H1 (cell line): ENCODE measurements around the gene ST7L. TPM values are rescaled to one million over a fixed set of nuclear protein-coding genes. Genes with fewer than 3 reads are reported as not detected.

ENCODE experiments used
- CTCF ChIA-PET: fragments of 300-600 bp; sonication (Branson Sonifier 250); formaldehyde crosslinking; loops from one replicate; lab custom pipeline; 2021; ENCODE audit not compliant: partially characterized antibody; lab: Charles Lee
- POLR2A ChIA-PET: fragments of 300-600 bp; sonication (Branson Sonifier 250); formaldehyde crosslinking; loops from one replicate; lab custom pipeline; 2021; ENCODE audit warnings: inconsistent platforms; ENCODE audit not compliant: partially characterized antibody; lab: Charles Lee
- DNase-seq, 2 experiments: peaks; one replicate each; pipeline versions ENCODE4 v3.0.0 to v3.0.0-alpha.2; 2010 to 2022; ENCODE audit warnings: low spot score in 2 of 2, low read depth in 1 of 2, mixed read lengths in 1 of 2
- FAIRE-seq: peaks from 2 replicates; lab custom pipeline; 2011; peaks lifted over from hg19 to GRCh38; lab: Jason Lieb, UNC
- H2AFZ ChIP-seq: 2 replicates; pipeline ENCODE4 v1.8.1; 2012; ENCODE audit warnings: low read length, inconsistent platforms
- H2AK5ac ChIP-seq: 2 replicates; pipeline ENCODE4 v1.6.1; 2013; ENCODE audit warnings: low read depth, low read length
- H2BK120ac ChIP-seq: replicated peaks from 2 replicates; pipeline ENCODE3; 2013; ENCODE audit warnings: low read depth, low read length, inconsistent platforms
- H2BK12ac ChIP-seq: 2 replicates; pipeline ENCODE4 v1.6.1; 2013; ENCODE audit warnings: low read depth, low read length
- H2BK15ac ChIP-seq: 2 replicates; pipeline ENCODE4 v1.6.1; 2013; ENCODE audit warnings: low read length
- H2BK20ac ChIP-seq: 2 replicates; pipeline ENCODE4 v1.6.1; 2013; ENCODE audit warnings: low read length
- H2BK5ac ChIP-seq: 2 replicates; pipeline ENCODE4 v1.6.1; 2013; ENCODE audit warnings: low read depth, low read length
- H3K14ac ChIP-seq: 2 replicates; pipeline ENCODE4 v1.6.1; 2013; ENCODE audit warnings: inconsistent platforms; ENCODE audit not compliant: insufficient read length
- H3K18ac ChIP-seq: 2 replicates; pipeline ENCODE4 v1.6.1; 2013; ENCODE audit warnings: low read length; ENCODE audit errors: extremely low read depth
- H3K23ac ChIP-seq: 2 replicates; pipeline ENCODE4 v1.6.1; 2013; ENCODE audit warnings: inconsistent platforms; ENCODE audit not compliant: insufficient read length
- H3K23me2 ChIP-seq: 2 replicates; pipeline ENCODE4 v1.6.1; 2013; ENCODE audit warnings: low read depth, low read length
- H3K27ac ChIP-seq: 2 replicates; pipeline ENCODE4 v1.6.1; 2011; ENCODE audit warnings: low read depth, low read length, inconsistent platforms
- H3K27me3 ChIP-seq, 4 experiments: replicated peaks in 1 of 4; 1 replicate in 1 of 4; 2 replicates in 3 of 4; pipeline versions ENCODE4 v1.6.1 to v1.8.1; 2011 to 2013; ENCODE audit warnings: low read length in 3 of 4, mild to moderate bottlenecking in 3 of 4, inconsistent platforms in 2 of 4, mixed read lengths in 2 of 4, moderate library complexity in 1 of 4; ENCODE audit not compliant: control insufficient read depth in 3 of 4, insufficient read depth in 3 of 4; ENCODE audit errors: extremely low read depth in 1 of 4
- H3K36me3 ChIP-seq, 4 experiments: 2 replicates each; pipeline versions ENCODE4 v1.6.1 to v1.8.1; 2011 to 2013; ENCODE audit warnings: mild to moderate bottlenecking in 4 of 4, low read length in 3 of 4, moderate library complexity in 2 of 4, control low read depth in 1 of 4, inconsistent platforms in 1 of 4; ENCODE audit not compliant: insufficient read depth in 4 of 4, control insufficient read depth in 2 of 4
- H3K4ac ChIP-seq: replicated peaks from 2 replicates; pipeline ENCODE3; 2013; ENCODE audit warnings: low read length, low read depth, mixed read lengths, inconsistent platforms; ENCODE audit not compliant: insufficient read length
- H3K4me1 ChIP-seq, 4 experiments: replicated peaks in 1 of 4; 1 replicate in 1 of 4; 2 replicates in 3 of 4; pipeline versions ENCODE4 v1.6.1 to v1.8.1; 2011 to 2013; ENCODE audit warnings: low read length in 3 of 4, inconsistent platforms in 2 of 4, mixed read lengths in 1 of 4; ENCODE audit not compliant: insufficient read depth in 4 of 4, control insufficient read depth in 3 of 4
- H3K4me2 ChIP-seq, 2 experiments: 2 replicates each; pipeline versions ENCODE4 v1.6.1 to v1.8.1; 2011 to 2013; ENCODE audit warnings: low read depth in 2 of 2, low read length in 2 of 2, control low read depth in 1 of 2, inconsistent platforms in 1 of 2, mild to moderate bottlenecking in 1 of 2; ENCODE audit not compliant: insufficient read depth in 1 of 2
- H3K4me3 ChIP-seq, 4 experiments: fragments of 200-600, 300-600 bp in 1 of 4; sonication (generic), shearing (Covaris generic), sonication (Bioruptor Twin) in 1 of 4; 2 replicates each; pipeline versions ENCODE4 v1.5.1 to v1.8.1; 2011 to 2016; ENCODE audit warnings: low read length in 4 of 4, low read depth in 3 of 4, control low read depth in 2 of 4, inconsistent platforms in 2 of 4, mild to moderate bottlenecking in 2 of 4, mixed read lengths in 1 of 4, moderate library complexity in 1 of 4; ENCODE audit not compliant: insufficient read depth in 2 of 4; ENCODE audit errors: extremely low read depth in 1 of 4
- H3K56ac ChIP-seq: replicated peaks from 2 replicates; pipeline ENCODE3; 2013; ENCODE audit warnings: low read depth, mild to moderate bottlenecking, mixed read lengths, low read length, inconsistent platforms; ENCODE audit not compliant: insufficient read length
- H3K79me1 ChIP-seq: 2 replicates; pipeline ENCODE4 v1.6.1; 2013; ENCODE audit warnings: low read depth, low read length, control low read depth
- H3K79me2 ChIP-seq, 2 experiments: 2 replicates each; pipeline versions ENCODE4 v1.6.1 to v1.8.1; 2012 to 2013; ENCODE audit warnings: low read length in 2 of 2, mild to moderate bottlenecking in 2 of 2, inconsistent platforms in 1 of 2; ENCODE audit not compliant: insufficient read depth in 2 of 2, control insufficient read depth in 1 of 2
- H3K9ac ChIP-seq, 4 experiments: replicated peaks in 1 of 4; 1 replicate in 1 of 4; 2 replicates in 3 of 4; pipeline versions ENCODE4 v1.6.1 to v1.8.1; 2011 to 2013; ENCODE audit warnings: low read depth in 3 of 4, low read length in 3 of 4, control low read depth in 2 of 4, mild to moderate bottlenecking in 2 of 4, moderate library complexity in 2 of 4, inconsistent platforms in 1 of 4; ENCODE audit errors: extremely low read depth in 1 of 4
- H3K9me3 ChIP-seq, 2 experiments: 2 replicates each; pipeline versions ENCODE4 v1.6.1 to v1.8.1; 2012 to 2013; ENCODE audit warnings: mild to moderate bottlenecking in 2 of 2, moderate library complexity in 2 of 2, control low read depth in 1 of 2, inconsistent platforms in 1 of 2, low read depth in 1 of 2, low read length in 1 of 2, mixed read lengths in 1 of 2; ENCODE audit not compliant: insufficient read depth in 2 of 2
- H4K20me1 ChIP-seq, 2 experiments: replicated peaks in 1 of 2; 2 replicates each; pipeline versions ENCODE3 to v1.8.1; 2011 to 2013; ENCODE audit warnings: inconsistent platforms in 2 of 2, low read length in 2 of 2, mild to moderate bottlenecking in 1 of 2; ENCODE audit not compliant: insufficient read depth in 2 of 2, control insufficient read depth in 1 of 2
- H4K5ac ChIP-seq: 2 replicates; pipeline ENCODE4 v1.6.1; 2013; ENCODE audit warnings: low read length, low read depth, mixed read lengths, inconsistent platforms; ENCODE audit not compliant: insufficient read length
- H4K8ac ChIP-seq: 2 replicates; pipeline ENCODE4 v1.8.0; 2013; ENCODE audit warnings: mild to moderate bottlenecking, moderate library complexity, low read length, inconsistent platforms; ENCODE audit not compliant: insufficient read depth; ENCODE audit errors: extremely low read depth
- H4K91ac ChIP-seq: replicated peaks from 2 replicates; pipeline ENCODE3; 2013; ENCODE audit warnings: low read length, mixed read lengths, inconsistent platforms; ENCODE audit not compliant: insufficient read length
- BCL11A ChIP-seq, 2 experiments: IDR thresholded peaks; one replicate each; pipeline ENCODE4 v1.6.1; 2011; ENCODE audit warnings: low read depth in 2 of 2, low read length in 2 of 2, mild to moderate bottlenecking in 2 of 2
- CEBPB ChIP-seq: IDR thresholded peaks from 2 replicates; pipeline ENCODE4 v1.6.1; 2012; ENCODE audit warnings: low read depth, low read length
- HDAC2 ChIP-seq, 2 experiments: fragments of 300-600 bp in 1 of 2; sonication (generic) in 1 of 2; IDR thresholded peaks; 2 replicates each; pipeline ENCODE4 v1.6.1; 2011 to 2012; ENCODE audit warnings: low read depth in 2 of 2, low read length in 2 of 2, mild to moderate bottlenecking in 2 of 2, moderate library complexity in 2 of 2, borderline replicate concordance in 1 of 2, inconsistent platforms in 1 of 2
- HDAC6 ChIP-seq: IDR thresholded peaks from one replicate; pipeline ENCODE4 v1.7.1; 2012; ENCODE audit warnings: low read depth, mild to moderate bottlenecking, inconsistent platforms, low read length, moderate library complexity
- WGBS, 2 experiments: shearing (Covaris generic) in 1 of 2; methylation state at CpG; one replicate each; pipeline versions ENCODE4 v1.1.6 to v1.1.7; 2013 to 2015; ENCODE audit warnings: low lambda C conversion rate in 2 of 2, mixed read lengths in 2 of 2, inconsistent platforms in 1 of 2, low coverage in 1 of 2, missing lambda C conversion rate in 1 of 2; ENCODE audit not compliant: insufficient replicate concordance in 2 of 2, insufficient coverage in 1 of 2, insufficient read length in 1 of 2; ENCODE audit errors: extremely low coverage in 1 of 2, missing lambda C conversion rate in 1 of 2; 5-methylcytosine and 5-hydroxymethylcytosine counted together
- polyA plus RNA-seq, 7 experiments: library from polyadenylated mRNA; depleted of rRNA in 3 of 7; stranded (reverse) in 5 of 7; unstranded in 2 of 7; fragments of >200 nt in 5 of 7; fragments of 200-250 nt in 2 of 7; gene quantifications; 1 replicate in 5 of 7; 2 replicates in 1 of 7; 4 replicates in 1 of 7; pipeline versions ENCODE4 v1.2.1 to v1.2.3, GENCODE V29; 2011 to 2013; ENCODE audit warnings: missing spikeins in 2 of 7, mixed read lengths in 2 of 7
- total RNA-seq: library from RNA; stranded (reverse); fragmentation: NEBNext Ultra II Directional; extraction: Animal tissue kit (Norgen Biotek cat#: 25700); gene quantifications from 2 replicates; pipeline ENCODE4 v1.2.1, GENCODE V29; 2021

The ST7L gene
- total and polyA plus RNA-seq, 2 of the 8 experiments (the other 6 are each of a cell fraction or from before 2014, with no cell fraction given) = 9.6 to 16.2 TPM

GRCh38 chr1:112514901-112515300, 104.0 kb downstream of the ST7L start:
- H3K4me3 ChIP-seq = no peak overlapping the region
- H4K5ac ChIP-seq = no peak overlapping the region
- POLR2A ChIA-PET = interaction anchor here (1.1 kb wide), 1 partner anchor 63 kb away, joined by 3 read pairs; no protein-coding TSS in a partner anchor
- WGBS, 2 experiments = 90% methylated on average over 12 of the region's 12 CpGs; no CpG with 5 or more reads in 1 of the 2 experiments
- H3K23ac ChIP-seq = no peak overlapping the region
- no peak overlapping the region for H3K4ac ChIP-seq
- H2AK5ac ChIP-seq = no peak overlapping the region
- CTCF ChIA-PET = interaction anchor here (0.6 to 6.4 kb wide), 6 partner anchors 10 to 162 kb away, joined by 3 to 28 read pairs (median 3); no protein-coding TSS in a partner anchor
- no peak overlapping the region for H3K9ac ChIP-seq
- H3K36me3 ChIP-seq = no peaks in the 10 kb centered on the region
- no peak overlapping the region for H4K8ac ChIP-seq
- peaks cover 13 to 32% (median 22%) of the 10 kb centered on the region in 4 experiments for H3K27me3 ChIP-seq
- no peak overlapping the region for H2AFZ ChIP-seq
- no peaks in the 10 kb centered on the region for H3K23me2 ChIP-seq
- H3K4me1 ChIP-seq = peaks cover 0 to 9% (median 6%) of the 10 kb centered on the region in 4 experiments; a peak in 5 of 7 replicates
- no peak overlapping the region for H2BK120ac ChIP-seq
- H3K14ac ChIP-seq = no peak overlapping the region
- no peak overlapping the region for H3K56ac ChIP-seq
- no peak overlapping the region for H3K18ac ChIP-seq
- DNase-seq = no peak
- FAIRE-seq = no peak
- H2BK5ac ChIP-seq = no peak overlapping the region
- no peak overlapping the region for H2BK20ac ChIP-seq
- H2BK15ac ChIP-seq = no peak overlapping the region
- no peaks in the 10 kb centered on the region for H3K9me3 ChIP-seq
- no peak overlapping the region for H2BK12ac ChIP-seq
- no peak overlapping the region for H3K27ac ChIP-seq
- H3K79me2 ChIP-seq = no peaks in the 10 kb centered on the region
- H3K4me2 ChIP-seq = no peak overlapping the region
- no peak overlapping the region for H4K91ac ChIP-seq
- no peaks in the 10 kb centered on the region for H3K79me1 ChIP-seq
- no peaks in the 10 kb centered on the region for H4K20me1 ChIP-seq
- TF ChIP-seq HDAC2 (IDR thresholded peaks at IDR 0.05; ENCODE audit: borderline replicate concordance in 1 of 2, low read depth in 2 of 2, low read length in 2 of 2) (no peak), HDAC6 (no peak), BCL11A (IDR thresholded peaks at IDR 0.05; ENCODE audit: low read depth in 2 of 2, low read length in 2 of 2) (no peak), CEBPB (no peak)
